ENCODE measurements around the gene SLC6A20.

The SLC6A20 gene

DNA sequence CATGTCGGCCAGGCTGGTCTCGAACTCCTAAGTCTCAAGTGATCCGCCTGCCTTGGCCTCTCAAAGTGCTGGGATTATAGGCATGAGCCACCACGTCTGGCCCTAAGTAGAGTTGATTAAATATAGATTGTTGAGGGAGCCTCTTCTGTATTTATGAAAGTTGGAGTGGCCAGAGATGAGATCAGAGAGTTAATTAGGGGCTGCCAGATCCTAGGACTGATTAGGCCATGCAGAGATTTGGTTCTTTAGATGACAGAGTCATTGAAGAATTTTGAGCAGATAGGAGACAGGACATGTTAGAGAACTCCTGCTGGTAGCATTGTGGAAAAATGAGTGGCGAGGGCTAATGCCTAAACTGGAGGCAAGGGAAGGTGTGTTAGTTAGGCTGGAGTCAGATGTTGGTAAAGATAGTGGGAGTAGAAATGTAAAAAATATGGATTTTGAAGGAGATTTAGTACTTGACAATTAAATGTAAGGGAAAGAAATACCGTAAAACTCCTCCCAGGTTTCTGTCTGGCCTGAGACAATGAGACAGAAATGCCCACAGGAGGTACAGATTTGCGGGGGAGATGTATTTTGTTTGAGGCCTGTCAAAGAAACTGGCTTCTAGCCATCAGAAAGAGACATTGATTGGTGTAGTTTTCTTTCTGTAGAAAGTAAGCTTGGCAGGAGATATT lies 83.8 kb downstream of the SLC6A20 start:
- DNase-seq = no peak

DNA sequence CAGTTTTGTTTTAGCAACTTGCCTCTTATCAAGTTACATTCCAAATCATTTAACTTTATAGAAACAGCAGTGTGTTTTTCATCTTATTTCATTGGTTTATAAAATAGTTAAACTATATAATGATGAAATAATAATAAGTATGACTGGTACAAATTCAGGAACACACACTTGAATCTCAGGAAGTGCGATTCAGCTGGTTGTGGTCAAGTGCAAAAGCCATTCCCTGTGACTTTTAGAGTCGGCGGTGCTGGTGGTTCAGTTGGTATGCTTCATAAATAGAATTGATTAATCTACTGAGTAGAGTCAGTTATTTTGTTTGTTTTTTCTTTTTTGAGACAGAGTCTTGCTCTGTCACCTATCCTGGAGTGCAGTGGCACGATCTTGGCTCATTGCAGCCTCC lies 84.4 kb downstream of the SLC6A20 start:
- DNase-seq = no peak

DNA sequence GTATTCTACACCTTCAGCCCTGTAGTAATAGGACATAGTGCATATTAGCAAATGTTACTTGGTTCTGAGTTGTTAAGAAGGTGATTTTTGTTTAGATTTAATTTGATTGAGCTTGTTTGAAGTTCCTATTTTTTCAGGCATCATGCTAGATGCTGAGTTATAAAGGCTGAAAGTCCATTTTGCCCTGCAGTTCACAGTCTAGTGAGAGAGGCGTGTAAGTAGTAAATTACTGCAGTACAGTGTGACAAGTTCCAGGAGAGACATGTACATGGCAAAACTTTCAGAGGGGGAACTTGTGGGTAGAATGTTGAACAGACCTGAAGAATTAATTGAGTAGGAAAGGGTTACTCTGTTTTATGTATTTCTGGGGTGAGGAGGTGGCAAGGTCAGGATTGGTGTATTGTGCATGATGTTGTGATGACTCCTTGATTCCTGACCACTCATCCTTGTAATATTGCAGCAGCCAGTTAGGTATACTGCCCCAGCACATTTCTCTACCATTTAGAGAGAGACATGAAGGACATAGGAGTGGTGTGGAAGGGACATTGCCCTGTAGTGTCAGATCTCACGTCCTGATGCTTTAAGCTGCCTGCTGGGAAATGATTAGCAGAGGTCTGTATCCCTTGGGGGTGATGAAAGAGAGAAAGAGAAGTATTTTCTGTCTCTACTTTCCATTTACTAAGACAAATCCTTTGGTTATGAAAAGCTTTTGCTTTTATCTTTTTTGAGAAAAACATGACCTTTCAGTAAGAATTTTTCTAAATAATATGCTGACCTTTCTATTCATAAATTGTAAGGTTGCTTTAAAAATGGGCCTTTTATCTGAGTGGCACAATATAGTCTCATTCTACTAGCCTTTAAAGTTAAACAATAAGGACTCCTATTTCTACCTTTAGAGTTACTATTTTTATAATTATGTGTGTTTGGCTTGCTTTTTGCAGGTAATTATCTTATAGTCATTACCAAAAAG lies 90.2 kb downstream of the SLC6A20 start:
- no peak for DNase-seq
